SIG-M5 (cell line): ENCODE results near the gene TAOK1.

Source experiments
- DNase-seq: peaks from one replicate; lab custom pipeline; 2025; lab: John Stamatoyannopoulos, UW

The TAOK1 gene

DNA sequence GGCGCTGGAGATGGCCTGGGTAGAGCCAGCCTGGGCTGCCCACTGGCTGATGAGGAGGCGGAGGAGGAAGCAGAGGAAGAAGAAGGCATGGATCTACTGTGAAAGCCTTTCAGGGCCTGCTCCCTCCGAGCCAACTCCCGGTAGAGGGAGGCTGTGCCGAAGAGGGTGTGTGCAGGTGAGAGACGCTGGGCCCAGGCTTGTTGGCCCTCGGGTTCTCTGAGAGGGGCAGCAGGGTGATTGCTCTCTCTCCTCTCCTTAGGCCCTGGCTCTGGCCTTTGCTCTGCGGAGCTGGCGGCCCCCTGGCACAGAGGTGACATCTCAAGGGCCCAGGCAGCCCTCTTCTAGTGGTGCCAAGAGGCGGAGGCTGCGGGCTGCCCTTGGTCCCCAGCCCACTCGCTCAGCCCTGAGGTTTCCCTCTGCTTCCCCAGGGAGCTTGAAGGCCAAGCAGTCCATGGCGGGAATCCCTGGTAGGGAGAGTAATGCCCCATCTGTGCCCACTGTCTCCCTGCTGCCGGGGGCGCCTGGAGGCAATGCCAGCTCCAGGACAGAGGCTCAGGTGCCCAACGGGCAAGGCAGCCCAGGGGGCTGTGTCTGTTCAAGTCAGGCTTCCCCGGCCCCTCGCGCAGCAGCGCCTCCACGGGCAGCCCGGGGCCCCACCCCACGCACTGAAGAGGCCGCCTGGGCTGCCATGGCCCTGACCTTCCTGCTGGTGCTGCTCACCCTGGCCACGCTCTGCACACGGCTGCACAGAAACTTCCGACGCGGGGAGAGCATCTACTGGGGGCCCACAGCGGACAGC, 181.9 kb downstream of the TAOK1 start:
- DNase-seq = no peak

DNA sequence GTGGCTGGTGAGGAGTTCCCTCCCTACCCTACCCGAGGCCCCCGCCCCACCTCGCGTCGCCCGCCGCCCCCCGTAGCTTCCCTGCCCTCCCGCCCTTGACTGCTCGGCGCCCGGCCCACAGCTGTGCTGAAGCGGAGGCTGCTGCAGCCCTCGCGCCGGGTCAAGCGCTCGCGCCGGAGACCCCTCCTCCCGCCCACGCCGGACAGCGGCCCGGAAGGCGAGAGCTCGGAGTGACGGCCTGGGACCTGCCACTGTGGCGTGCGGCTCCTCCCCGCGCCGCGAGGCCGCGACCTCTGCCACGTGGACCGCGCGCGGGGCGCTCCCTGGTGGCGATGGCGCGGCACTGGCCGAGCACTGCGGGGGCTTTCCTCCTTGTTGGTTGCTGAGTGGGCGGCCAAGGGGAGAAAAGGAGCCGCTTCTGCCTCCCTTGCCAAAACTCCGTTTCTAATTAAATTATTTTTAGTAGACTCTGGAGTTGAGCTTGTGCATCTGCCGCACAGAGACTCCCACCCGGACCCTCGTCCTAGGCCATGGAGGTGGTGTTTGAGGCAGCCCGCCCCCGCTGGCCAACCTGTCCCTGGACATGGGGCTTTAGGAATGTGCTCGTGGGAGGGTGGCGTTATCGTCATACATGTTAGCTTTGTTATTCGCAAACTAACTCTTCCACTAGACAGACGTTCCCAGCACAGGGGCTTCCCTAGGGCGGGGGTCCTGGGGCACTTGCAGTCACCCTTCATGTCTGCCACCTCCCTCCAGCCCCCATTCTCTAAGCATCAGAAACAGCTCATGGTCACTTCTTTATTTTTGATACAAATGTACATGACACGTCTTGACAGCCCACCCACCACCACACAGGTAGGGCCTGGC, 182.8 kb downstream of the TAOK1 start:
- DNase-seq = no peak

DNA sequence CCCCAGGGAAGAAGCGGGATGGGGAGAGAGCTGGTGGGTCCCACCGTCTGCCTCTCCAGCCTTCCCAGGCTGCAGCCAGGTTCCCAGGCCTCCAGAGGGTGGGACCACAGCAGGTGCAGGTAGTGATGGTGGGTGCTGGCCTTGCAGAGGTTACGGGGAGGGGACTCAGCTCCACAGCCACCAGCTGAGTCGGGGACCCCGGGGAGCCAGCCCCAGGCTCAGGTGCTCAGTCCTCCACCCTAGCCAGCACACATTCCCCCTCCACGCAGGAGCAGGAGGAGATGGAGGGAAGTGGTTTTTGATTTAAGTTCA, 183.4 kb downstream of the TAOK1 start:
- no peak for DNase-seq

DNA sequence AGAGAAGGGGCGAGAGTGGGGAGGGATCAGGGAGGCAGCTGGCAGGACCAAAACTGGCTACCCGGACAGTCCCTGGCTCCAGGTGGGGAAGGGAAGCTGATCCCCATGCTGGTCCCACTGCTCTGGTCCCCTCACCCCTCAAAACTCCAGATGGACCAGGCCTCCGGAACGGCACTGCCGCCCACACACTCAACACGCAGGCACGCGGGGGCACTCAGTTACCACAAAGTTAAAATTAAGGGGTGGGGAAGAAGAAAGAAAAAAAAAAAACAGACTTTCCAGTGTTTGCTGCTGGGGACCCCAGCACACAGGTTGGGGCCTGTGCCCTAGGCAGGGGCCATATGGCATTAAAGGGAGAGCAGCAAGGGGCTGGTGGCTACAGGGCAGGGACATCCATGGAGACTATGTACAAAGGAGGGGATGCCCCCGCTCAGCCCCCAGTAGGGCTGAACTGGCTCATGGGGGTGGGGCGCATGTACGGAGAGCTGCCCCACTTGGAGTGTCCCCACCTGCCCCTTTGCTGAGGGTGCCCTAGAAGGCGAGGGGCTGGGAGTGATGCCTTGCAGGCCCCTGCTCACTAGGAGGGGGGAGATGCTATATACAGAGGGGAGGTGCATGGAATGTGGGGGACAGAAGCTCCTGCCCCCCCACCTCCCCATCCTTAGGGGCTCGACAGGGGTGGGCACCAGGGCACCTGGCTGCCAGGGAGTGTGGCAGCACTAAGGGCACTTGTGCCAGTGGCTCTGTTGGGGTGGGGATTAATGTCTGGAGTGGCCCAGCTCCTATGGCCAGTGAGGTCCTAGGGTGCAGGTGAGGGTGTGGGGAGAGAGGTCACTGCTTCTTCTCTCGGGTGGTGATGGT, 183.9 kb downstream of the TAOK1 start:
- DNase-seq = no peak

DNA sequence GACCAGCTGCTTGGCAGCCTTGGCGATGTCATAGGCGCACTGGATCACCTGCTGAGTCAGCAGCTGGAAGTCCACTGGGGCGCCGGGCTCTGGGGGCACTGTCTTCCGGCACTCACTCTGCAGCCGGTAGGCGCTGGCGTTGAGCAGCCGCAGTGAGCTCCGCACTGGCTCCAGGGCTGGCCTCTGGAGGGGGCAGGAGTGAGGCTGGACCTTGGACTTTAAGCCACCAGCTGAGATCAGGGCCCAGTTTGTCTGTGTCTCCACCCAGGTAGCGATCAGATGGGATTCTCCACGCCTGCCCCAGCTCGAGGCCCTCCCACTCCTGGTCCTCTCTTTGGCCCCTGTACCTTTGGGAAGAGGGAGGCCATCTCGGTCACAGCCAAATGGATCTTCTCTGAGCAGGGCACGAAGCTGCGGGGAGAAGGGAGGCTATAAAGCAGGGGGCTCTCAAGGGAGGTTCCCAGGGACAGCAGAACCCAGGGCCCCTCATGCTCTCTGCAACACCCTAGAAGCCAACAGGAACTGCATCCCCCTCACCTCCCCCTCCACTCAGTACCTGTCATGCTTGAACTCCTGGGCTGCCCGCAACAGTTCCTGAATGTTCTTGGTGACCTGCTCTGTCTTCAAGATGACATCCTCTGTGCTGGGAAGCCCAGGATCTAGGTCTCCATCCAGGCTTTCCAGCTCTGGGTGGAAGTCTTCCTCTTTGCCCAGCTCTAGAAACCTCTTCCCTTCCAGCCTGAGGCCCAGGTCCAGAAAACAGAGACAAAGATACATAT, 184.8 kb downstream of the TAOK1 start:
- no peak for DNase-seq

DNA sequence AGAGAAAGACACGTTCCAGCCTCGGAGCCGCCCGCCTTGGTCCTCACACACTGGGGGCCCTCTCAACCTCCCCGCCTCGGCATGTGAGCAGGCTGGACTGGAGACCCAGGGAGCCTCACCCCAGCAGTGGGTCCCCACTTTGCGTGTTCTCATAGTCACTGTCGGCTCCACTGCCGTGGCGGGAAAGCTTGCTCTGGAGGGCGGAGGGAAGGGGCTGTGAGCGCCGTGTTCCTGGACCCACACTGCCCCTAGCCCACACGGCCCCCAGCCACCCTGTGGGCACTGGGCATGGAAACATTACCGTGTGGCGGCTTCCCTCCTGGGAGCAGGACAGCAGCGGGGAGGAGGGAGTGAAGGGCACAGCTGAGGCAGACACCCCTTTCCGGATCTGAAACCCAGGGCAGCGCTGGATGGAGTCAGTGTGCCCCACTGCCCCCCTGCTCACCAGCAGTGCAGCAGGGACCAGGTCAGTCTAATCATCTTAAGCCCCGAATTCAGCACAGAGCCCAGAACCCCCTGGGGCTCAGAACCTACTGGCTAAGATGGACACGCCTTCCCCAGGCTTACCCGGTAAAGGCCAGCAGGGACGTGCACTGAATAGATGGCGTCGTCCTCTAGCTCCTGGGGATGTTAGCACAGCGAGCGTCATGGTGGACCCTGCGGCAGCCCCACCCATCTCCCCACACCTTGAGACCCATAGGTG, 185.5 kb downstream of the TAOK1 start:
- DNase-seq = no peak

DNA sequence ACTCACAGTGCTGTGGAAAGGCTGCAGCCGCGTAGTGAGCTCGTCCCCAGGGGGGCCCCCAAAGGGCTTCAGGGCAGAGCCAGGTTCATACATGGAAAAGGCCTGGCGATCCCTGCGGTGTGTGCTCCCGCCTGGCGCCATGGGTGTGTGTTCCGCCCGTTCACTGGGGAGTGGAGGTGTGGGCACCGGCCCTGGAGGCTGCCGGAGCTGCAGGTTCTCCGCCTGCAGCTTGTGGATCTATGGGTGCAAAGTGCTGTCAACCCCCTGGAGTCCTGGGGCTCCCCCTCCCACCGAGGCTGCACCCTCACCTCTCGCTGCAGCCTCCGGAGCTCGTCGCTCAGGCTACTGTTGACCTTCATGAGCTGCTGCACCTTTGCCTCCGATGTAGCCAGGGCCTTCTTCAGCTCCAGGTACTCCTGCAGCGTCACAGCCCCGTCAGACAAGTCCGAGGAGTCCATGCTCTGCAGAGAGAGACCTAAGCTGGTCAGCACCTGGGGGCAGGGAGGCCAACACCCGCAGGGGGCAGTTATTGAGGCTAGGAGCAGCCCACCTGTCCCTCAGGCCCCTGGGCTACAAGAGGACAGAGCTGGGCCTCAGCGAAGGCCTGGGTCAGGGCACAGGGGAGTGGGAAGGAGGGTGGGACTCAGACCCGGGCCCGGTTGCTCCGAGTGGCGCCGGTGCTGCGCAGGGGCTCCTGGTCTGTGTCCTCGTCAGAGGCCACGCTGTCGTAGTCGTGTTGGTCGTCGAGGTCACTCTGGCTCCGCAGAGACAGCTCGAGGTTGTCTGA, 186.2 kb downstream of the TAOK1 start:
- DNase-seq = no peak

DNA sequence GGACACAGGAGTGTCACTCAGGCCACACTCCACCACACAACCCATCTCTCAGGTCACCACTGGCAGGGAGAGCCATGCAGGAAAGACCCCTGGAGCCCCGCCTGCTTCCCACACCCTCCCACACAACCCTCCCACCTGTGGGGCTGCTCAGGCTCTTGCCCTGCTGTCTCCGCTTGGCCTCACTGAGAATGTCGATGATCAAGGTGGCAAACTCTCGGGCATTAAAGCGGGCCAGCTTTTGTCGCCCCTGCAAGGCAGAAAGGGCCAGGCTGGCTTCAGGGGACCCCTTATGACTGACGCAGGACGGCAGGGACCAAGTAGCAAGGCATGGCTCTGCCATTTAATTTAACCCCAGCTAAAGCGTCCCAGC, 186.8 kb downstream of the TAOK1 start:
- no peak for DNase-seq

DNA sequence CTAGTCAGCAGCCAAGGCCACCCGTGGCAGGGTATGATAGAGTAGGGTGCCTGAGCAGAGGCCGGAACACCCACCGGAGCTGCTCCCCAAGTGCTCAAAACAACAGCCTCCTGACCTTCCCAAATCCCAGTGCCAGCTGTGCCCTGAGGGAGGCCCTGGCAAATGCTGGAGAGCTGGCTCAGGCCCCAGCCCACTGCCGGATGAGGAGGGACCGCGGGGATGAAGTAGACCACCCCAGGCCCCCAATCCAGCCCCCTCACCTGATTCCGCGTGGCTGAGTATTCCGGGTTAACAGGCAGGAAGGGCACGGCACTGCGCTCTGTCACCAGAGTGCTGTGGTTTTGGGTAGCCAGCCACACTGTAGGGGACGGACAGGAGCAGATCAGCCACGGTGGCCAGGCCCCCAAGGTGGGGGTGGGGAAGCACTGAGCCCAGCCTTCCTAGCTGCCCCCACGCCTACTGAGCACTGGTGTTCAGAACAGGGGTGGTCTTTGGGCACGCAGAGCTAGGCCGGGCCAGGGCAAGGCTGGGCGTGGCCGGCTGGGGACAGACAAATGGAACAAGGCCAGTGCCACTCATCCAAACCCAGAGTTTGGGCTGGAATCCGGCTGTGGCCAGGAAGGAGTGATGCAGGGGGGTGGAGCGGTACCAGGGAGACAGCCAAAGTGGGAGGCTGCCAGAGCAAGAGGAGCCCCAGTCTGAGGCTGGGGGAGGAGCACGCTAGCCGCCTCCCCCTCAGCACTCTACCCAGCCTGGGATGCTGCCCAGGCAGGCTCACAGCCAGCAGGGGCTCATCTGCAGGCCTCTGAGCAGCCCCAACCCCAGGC, 187.4 kb downstream of the TAOK1 start:
- DNase-seq = no peak

DNA sequence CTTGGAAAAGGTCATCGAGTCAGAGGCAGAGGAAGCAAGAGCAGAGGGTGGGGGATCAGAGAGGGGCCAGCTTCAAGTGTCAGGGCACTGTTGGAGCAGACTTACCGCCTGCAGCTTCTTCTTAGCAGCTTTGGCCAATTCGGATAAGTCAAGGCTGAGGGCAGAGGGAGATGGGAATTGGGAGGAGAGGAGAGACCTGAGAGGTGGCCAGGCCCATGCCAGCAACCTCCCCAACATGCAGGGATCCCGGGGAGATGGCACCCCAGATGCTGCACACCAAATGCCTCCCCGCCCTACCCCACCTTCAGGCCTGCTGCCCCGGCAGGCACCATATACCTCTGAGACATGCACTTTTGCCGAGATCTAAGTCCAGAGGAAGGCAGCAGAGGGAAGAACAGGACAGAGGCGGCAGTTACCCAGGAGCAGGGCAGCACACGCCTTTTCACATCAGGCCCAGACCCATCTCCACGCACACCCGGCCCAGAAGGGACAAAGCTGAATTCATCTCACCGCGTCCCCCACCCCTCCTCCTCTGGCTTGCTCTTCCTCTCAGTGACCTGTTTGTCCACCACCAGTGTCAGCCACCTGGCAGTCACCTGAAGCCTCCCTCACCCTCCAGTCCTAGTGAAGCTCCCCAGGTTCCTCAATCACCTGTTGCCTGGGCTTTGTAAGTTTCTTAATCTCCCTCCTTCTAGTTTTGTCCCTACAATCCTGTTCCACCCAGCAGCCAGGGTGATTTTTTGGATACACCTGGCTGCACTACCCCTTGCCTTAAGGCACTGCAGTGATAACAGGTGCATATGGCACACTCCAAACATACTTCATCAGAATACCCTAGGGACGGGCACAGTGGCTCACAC, 188.7 kb downstream of the TAOK1 start:
- DNase-seq = no peak

DNA sequence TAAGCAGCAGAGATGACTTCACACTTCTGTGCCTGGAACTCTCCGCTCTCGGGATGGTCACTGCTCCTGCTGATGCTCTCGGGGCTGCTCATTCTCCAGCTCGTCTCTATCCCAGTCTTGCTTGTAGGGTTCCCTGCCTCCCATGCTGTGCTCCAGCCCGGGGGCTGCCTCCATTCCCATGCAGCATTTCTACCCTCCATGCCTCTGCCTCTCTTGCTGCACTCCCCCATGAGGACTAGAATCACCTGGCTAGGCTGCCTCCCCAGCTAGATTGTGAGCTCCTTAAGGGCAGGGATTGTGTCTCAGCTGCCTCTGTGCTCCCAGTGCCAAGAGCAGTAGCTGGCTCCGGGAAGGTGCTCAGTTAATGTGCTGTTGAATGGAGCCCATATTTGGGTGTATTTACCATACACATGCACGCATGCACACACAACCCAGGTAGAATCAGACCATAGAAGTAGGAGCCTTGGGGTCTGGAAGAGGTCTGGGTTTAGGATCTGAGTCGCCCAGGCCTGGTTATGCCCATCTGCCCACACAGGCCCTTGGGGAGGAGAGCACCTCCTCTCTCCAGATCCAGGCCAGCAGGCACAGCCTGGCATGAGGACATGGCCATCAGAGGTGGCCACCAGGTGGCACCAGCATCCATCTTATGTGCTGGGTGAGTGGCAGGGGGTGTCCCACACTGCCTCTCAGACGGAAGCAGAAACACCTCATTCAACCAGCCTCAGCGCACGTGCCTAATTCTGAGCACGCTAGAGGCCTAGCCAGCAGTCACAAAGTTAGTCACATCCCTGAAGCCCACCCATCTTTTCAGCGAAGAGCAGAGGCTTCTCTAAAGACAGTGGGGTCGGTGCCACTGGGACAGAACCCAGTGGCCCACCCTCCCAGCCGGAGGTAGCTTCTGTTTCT, 190.0 kb downstream of the TAOK1 start:
- DNase-seq = no peak

DNA sequence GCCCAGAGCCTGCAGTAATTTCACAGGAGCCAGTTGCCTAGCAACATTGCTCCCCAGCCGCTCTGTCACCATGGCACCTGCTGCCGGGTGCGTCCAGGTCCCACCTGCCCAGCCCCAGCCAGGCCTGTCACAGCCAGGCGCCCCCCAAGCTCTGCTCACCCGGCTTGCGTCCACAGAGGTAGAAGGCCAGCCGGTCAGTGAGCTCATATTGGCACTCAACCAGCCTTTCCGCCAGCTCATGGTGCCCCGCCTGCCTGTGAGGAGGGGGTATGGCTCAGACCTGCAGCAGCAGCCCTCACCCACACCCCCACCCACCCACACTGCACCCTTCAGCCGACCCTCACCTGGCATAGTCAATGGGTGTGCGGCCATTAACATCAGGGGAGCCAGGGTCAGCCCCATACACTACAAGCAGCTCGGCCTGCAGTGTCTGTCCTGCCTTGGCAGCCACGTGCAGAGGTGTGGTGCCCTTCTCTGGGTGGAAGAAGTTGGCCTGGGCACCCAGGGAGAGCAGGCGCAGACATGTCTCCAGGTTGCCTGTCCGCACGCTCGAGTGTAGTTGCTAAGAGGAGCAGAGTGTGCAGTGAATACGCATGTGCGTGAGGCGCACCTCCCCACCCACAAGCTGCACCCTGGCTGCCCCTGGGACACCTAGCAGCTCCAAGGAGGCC, 191.6 kb downstream of the TAOK1 start:
- DNase-seq = no peak

DNA sequence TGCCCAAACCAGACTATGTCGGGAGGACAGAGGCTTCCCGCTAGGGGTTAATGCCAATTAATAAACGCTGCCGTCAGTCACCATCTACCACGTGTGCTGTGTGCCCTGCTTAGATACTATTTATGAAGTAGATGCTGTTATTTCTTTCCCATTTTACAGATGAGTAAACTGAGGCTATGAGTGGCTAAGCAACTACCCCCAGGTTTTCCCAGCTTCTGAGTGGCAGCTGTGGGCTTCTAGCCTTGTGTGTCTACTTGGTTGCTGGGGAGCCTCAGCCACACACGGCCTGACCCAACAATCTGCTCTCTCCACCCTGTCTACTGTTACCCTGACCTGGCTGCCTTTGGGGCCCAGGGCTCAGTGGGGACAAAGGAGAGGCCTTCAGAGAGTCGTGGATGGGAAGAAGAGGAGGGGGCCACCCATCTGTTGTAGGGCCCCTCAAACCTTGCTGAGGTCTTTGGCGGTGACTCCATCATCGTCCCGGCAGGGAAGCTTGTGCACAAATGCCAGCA, 192.1 kb downstream of the TAOK1 start:
- no peak for DNase-seq

DNA sequence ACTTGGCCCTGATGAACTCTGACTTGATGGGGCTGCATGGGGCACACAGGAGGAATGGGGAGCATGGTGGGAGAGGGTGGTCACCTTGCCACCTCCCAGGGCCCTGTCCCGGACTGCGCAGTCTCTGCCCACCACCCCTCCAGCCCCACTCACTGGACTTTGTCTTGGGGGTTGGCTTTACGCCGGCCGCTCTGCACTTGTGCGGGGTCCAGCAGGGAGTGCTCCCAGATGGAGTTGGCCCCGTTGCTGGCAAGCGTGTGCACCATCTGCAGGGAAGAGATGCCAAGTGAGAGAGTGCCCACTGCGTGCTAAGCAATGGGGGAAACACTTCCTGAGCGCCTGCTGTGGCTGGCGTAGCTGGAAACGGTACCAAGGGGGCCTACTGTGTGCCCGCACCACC, 192.6 kb downstream of the TAOK1 start:
- DNase-seq = no peak

DNA sequence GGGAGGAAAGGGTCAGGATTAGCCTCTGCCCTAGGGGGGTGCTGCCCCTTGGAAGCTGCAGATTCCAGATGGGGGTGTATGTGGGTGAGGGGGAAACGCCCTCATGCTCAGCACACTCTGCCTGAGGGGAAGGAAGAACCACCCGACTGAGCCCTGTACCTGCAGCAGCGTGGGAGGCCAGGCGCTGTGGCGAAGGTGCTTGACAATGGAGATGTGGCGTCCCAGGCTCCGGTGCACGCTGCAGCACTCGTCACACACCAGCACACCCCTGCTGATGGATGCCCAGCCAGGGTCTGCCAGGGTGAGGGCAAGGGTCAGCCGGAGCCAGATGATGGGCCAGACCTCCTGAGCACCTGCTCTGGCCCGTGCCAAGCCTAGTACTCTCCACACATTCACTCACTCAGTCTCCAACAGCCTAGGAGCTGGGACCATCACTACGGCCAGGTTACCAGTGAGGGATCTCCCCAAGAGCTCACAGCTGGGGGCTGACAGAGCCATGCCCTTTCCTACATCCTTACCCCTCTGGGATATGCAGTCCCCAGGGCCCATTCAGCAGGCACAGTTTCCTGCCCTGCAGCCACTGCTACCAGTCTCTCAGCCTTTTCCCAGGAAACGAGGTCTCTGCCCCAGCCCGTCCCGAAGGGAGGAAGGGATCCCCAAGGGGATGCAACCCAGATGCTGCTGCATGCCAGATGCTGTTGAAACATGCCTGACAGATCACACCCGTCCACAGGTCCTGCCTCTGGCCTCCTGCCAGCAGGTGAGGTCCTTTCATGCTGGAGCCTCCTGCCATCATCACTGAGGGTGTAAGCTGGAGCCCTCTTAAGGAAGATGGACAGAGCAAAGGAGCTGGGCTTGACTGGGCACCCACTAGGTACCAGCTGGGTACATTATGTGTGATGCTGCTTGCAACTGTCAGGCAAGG, 193.4 kb downstream of the TAOK1 start:
- DNase-seq = no peak
